OCI-LY3 (cell line): Measurements from ENCODE around the gene AKAP7.

ENCODE experiments used
- CTCF ChIP-seq: fragments of 200-600, 300-600 bp; sonication (generic); IDR thresholded peaks from 2 replicates; pipeline ENCODE4 v1.5.1; 2014; ENCODE audit warnings: antibody characterized with exemption, low read length, low read depth
- EZH2phosphoT487 ChIP-seq: fragments of 200-600 bp; shearing (Covaris generic); IDR thresholded peaks from 2 replicates; pipeline ENCODE4 v1.6.1; 2018; ENCODE audit warnings: antibody characterized with exemption, mixed run types, low read depth

GRCh38 chr6:131225959-131226358 is 90.7 kb downstream of the AKAP7 start:
- TF ChIP-seq CTCF = no peak
- no peak for TF ChIP-seq EZH2phosphoT487
